Pons (tissue), 1 donor: ENCODE results near the gene DCAKD.
"Not testable (repeated sequence)": the region's sequence is repeated elsewhere in the genome, so short reads cannot be mapped to it uniquely, and the experiment has no call there.

Experiments used
- DNase-seq: peaks from one replicate; pipeline ENCODE4 v3.0.0-alpha.2; 2016; ENCODE audit warnings: low spot score

DCAKD gene

GRCh38 chr17:45063198-45063597 lies 11.8 kb upstream of the DCAKD start:
- no peak for DNase-seq

DNA sequence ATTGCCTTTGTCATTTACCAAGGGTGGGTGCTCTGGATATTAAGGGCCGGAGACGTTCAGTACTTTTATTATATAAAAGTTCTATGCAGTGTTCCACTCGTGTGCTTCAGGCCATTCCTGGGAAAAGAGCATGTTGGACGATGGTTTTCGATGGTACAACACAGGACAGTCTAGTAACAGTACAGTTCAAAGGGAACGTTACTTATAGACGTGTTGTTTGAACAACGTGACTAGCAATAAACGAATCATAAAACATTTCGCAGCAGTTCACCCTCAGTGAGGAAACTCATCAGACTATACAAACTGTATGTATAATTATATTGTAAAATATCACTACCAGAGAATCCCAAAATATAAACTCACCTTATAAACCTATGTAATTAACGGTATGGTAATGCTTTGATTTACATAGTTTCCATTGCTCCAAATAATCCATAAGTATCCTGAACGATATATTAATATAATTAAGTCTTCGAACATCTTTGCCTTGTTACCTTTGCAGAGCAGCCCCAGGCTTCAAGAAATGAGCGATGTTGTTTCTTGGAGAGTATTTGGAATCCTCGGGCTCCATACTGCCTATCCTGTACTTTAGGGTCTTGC lies 10.3 kb upstream of the DCAKD start:
- no peak for DNase-seq

GRCh38 chr17:45060797-45061605 lies 9.6 kb upstream of the DCAKD start, which contains the start of gene NMT1:
TSS of gene NMT1 (plus strand) at chr17:45061317. CDS start at chr17:45061330, 13 bp downstream.
- peak; percentile 100 for DNase-seq

DNA sequence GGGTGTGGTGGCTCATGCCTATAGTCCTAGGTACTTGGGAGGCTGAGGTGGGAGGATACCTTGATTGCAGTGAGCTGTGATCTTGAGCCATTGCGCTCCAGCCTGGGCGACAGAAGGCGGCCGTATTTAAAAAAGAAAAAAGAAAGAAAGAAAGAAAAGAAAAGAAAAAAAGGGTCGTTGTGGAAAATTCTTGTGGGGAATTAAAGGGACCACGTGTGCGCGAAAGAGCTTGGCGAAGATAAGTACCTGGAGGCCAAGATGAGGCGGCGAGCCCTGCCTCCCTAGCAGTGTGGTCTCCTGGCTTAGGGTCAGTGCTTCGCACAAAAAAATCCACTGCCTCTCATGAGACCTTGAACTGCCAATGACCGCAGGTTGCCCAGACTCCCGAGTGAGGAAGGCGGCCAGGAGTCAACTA lies 9.0 kb upstream of the DCAKD start:
- DNase-seq, result no peak

DNA sequence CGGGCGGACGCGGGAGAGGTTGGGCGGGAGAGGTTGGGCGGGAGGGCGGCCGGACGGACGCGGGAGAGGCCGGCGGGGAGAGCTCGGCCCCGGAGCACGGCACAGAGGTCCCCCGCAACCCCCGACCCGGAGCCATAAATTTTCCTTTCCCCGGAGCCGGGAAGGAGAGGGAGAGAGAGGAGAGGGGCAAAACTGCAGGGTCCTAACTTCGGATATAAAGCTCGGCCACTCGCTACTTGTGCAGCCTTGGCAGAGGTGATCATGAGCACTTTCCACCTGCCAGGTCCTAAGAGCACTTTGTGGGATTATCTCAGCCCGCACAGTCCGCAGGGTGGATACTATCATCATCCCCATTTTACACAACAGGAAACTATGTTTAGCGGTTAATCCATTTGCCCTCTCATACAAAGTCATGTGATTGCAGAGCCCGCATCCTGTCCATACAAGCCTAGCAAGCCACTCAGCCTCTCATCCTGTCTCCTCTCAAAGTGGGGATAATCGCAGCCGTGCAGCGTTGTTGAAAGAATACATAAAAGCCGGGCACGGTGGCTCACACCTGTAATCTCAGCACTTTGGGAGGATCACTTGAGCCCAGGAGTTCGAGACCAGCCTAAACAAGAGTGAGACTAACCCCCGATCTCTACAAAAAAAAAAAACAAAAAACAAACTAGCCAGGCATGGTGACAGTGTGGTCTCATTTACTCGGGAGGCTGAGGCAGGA lies 780 bp upstream of the DCAKD start:
- peak; percentile 43 for DNase-seq

- not testable (repeated sequence) for DNase-seq
Observed at GRCh38 chr17:45051720-45052051, 254 bp upstream of the DCAKD start.

DNA sequence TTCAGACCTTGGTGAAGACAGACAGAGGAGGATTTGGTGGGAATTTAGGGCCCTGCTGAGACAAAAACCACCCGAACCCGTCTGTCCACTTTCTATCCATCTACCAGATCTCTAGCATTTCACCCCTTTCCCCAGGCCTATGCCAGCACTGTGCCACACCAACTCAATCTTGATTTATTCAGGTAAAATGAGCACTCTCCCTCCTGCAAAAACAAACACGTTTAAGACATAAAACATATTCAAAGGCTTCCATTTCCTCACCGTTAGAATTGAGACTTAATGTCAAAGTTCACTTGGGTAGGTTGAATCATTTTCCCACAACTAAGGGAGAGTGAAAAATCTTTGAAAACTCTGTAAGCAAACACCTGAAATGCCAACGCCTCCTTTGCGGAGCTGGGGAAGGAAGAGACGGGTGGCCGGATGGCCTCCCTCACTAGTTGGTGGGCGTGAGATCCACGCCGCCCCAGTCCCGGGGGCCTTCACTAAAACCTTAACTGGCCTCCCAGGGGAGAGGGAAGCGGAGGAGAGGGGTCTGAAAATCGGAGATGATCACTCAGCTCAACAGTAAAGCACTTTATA lies 862 bp downstream of the DCAKD start:
- DNase-seq, result no peak

GRCh38 chr17:45048795-45049563 lies 2.5 kb downstream of the DCAKD start:
- DNase-seq, result no peak

DNA sequence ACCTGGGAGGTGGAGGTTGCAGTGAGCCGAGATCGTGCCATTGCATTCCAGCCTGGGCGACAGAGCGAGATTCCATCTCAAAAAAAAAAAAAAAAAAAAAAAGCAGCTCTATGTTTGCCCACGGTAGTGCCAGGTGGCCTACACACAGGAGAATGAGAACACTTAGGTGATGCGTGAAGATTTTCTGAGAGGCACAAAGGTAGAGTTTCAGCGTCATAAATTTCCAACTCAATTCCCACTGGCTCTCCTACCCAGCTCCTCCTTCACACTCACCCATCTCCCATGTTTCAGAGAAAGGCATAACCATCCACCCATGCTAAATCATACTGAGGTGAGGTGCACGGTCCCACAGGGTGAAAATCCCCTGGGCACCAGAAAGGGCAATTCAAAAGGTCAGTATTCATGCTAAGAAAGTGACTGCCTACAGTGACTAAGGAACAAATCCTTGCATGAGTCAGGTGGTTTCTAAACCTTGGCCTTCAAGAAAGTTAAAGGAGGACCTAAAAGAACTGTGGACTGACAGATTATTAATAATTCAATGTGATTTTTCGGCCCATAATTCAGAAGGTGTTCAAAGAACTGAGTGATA lies 4.8 kb downstream of the DCAKD start:
- DNase-seq, result no peak

DNA sequence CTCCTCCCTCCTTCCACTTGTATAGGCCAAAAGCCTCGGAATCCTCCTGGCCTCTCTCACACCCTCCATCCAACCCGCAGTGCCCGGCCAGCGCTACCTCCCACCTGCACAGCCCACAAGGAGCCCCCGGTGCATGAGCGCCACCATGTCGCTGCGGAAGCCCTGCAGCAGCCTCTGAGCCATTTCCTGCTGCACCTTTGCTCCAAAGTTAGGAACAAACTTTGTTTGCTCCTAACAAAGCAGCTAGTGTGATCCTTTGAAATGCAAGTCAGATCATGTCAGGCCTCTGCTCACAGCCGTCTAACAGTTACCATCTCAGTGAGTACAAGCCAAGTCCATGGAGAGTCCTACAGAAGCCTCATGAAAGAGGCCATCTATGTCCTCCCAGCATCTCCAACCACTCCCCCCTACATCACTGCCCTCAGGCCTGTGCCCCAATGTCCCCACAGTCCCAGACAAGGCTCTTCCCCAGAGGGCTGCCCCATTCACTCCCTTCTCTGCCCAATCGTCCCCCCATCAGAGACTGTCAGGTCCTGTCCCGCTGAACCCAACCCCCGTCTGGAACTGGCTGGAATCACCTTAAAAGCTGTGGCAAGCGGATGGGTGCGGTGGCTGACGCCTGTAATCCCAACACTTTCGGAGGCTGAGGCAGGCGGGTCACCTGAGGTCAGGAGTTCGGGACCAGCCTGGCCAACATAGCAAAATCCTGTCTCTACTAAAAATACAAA lies 7.5 kb downstream of the DCAKD start:
- no peak for DNase-seq

DNA sequence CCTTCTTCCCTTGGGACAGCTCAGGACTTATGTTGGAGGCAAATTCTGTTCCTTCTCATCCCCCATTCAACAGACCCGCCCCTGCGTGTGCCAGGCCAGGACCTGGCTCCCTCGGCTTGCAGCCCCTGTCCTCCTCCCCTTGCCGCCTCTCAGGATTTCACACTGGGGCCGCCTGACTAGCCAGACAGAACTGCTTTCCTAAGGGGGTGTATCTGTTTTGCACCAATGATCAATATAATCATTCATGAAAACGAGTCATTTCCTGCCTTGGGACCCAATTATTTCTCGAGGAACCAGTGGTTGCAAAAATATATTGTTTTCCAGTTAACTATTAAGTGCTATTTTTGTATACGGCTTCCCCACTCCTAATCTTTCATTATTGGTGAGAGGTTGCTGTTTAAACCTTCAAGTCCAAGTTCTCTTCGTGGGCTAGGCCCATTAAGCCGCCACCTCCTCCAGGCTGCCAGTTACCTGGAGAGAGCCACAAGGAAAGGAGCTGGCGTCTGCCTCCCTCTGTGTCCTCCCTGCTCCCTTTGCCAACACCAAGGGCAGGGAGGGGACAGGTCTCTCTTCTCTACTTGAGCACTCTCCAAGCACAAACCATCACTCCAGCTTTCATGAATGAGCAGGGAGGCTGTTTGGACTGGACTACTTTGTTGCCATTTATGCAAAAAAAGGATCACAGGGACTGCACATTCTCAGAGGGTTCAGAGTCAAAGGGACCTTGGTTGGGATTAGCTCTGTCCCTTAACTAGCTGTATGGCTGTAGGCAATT lies 8.9 kb downstream of the DCAKD start:
- DNase-seq, result no peak

DNA sequence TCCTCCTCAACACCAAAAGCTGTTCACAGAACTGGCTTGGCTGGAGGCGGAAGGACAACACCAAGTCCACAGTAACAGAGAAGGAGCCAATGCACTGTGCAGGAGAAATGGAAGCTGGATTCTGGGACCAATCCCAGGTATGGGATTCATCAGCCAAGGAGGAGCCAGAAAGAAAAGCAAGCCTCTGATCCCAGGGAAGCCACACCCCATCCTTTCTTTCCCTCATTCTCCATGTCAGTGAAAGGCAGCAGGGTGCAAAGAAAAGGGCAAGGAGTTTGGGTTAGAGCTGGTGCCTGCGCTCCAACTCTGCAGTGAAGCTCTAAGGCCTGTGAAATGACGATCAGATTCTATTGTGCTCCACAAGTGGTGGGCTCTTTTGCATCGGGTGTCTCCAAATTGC lies 11.0 kb downstream of the DCAKD start:
- DNase-seq, result no peak

- no peak for DNase-seq
Observed at GRCh38 chr17:45038728-45039634, 12.5 kb downstream of the DCAKD start.

- no peak for DNase-seq
Observed at GRCh38 chr17:45036691-45037090, 14.7 kb downstream of the DCAKD start.

GRCh38 chr17:45035848-45036247 lies 15.6 kb downstream of the DCAKD start:
- DNase-seq, result no peak

DNA sequence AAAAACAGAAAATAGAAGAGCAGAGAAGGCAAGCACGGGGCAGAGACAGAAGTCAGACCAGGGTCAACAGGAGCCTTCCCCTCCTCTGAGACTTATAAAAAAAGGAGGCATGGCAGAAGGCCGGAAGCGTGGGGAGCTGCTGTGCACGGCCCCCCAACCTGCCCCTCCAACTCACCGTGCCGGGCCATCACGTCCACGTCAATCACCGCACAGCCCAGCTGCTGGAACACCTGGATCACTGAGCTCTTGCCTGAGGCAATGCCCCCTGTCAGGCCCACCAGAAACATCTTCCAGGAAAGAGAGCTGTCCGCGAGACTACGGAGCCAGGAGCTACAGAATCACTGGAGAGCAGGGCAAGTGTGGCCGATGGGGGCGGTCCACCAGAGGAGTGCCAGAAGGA lies 16.8 kb downstream of the DCAKD start:
- no peak for DNase-seq

DNA sequence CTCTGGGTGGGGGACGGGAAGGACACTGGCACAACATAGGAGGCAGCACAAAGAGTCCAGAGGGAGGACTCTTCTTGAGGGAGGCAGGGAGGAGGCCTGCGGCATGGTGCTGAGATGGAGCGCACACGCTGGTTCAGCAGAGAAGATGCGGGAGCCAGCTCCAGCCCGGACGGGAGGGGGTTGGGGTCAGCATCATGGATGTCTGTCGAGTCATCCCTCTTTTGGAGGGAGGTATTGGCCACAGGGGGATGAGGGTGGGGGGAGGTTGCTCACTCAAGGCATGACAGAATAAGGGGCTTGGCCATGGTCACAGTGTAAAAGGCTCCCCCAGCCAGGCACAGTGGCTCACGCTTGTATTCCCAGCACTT lies 19.3 kb downstream of the DCAKD start:
- no peak for DNase-seq

DNA sequence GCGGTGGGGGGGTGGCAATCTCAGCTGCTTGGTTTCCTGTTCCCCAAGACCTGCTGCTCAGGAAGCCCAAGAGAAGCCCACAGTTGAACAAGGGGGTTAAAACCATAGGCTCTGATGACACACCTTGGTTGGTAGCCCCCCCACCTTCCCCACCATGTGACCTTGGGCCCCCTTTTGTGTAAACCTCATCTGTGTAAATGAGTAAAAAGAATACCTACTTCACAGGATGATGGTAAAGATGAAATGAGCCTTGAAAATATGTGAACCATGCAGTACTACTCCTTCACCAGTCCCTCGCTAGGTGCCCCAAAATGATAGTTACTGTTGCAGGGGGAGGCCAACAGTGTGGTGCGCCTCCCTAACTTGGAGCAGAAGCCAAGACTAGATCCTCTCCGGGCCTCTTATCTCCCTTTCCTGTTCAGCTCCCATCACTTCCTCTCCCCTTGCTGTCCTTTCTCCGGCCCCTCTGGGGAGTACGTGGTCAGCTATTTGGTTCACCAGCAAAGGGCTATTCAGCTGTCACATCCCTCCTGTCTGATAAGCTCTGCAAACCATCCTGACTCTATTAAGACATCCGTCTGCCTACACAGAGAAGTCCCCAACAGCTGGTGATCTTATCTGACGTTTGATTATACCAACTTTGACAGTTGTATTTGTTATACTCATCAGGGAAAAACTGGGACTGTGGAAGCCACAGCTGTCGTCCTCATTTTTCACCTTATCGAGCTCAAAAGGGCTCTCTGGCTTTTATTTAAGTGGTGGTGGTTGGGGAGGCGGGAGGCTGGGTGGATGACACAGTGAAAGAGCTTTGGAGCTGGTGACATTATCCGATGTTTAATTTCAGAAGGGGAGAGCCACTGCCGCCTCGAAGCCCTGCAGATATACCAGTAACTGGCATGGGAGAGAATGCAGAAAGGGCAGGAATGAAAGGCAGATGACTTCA lies 19.9 kb downstream of the DCAKD start:
- no peak for DNase-seq
